ENCODE results near the gene LRIG1. TPM values are rescaled to one million over a fixed set of nuclear protein-coding genes. Genes with fewer than 3 reads are reported as not detected.

The LRIG1 gene
- total RNA-seq, 6 experiments from 2014 or later = 15.8 to 23.2 (median 17.8) TPM

GRCh38 chr3:66354001-66354400 is 146.8 kb downstream of the LRIG1 start:
- Histone ChIP-seq H3K9me3 (no peaks in the 10 kb centered on the region), H3K4me3 (no peak overlapping the region), H3K4me1 (no peaks in the 10 kb centered on the region), H3K27me3 (no peaks in the 10 kb centered on the region), H3K36me3 (no peaks in the 10 kb centered on the region), H3K27ac (no peak overlapping the region)
- no peak for TF ChIP-seq POLR2A (IDR thresholded peaks at IDR 0.05)
- TF ChIP-seq, protein P1, sequence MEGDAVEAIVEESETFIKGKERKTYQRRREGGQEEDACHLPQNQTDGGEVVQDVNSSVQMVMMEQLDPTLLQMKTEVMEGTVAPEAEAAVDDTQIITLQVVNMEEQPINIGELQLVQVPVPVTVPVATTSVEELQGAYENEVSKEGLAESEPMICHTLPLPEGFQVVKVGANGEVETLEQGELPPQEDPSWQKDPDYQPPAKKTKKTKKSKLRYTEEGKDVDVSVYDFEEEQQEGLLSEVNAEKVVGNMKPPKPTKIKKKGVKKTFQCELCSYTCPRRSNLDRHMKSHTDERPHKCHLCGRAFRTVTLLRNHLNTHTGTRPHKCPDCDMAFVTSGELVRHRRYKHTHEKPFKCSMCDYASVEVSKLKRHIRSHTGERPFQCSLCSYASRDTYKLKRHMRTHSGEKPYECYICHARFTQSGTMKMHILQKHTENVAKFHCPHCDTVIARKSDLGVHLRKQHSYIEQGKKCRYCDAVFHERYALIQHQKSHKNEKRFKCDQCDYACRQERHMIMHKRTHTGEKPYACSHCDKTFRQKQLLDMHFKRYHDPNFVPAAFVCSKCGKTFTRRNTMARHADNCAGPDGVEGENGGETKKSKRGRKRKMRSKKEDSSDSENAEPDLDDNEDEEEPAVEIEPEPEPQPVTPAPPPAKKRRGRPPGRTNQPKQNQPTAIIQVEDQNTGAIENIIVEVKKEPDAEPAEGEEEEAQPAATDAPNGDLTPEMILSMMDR (IDR thresholded peaks at IDR 0.05) = no peak
- intact Hi-C loops (cut with DNase I) = no loop called here
- 84% methylated on average over 2 of the region's 2 CpGs for WGBS (ENCODE audit: insufficient coverage, low coverage, low lambda C conversion rate, missing lambda C conversion rate)
- DNase-seq (no peak), ATAC-seq (peak in 1 of 4 donors; percentile 16)

- DNase-seq = no peak
- Histone ChIP-seq H3K4me3 (no peak overlapping the region), H3K36me3 (no peaks in the 10 kb centered on the region), H3K27ac (no peak overlapping the region), H3K9me3 (no peaks in the 10 kb centered on the region), H3K27me3 (no peaks in the 10 kb centered on the region), H3K4me1 (no peaks in the 10 kb centered on the region)
- intact Hi-C loops (cut with DNase I) = no loop called here
- TF ChIP-seq POLR2A (IDR thresholded peaks at IDR 0.05) = no peak
- TF ChIP-seq, protein P1 (IDR thresholded peaks at IDR 0.05) = no peak
- WGBS (ENCODE audit: insufficient coverage, low coverage, low lambda C conversion rate, missing lambda C conversion rate) = 82% methylated on average over 4 of the region's 6 CpGs
- no peak for ATAC-seq
Measured at GRCh38 chr3:66353530-66353929, 147.3 kb downstream of the LRIG1 start.

- intact Hi-C loops (cut with DNase I) = no loop called here
- H3K27ac ChIP-seq = no peak overlapping the region
- H3K36me3 ChIP-seq = no peaks in the 10 kb centered on the region
- no peaks in the 10 kb centered on the region for H3K9me3 ChIP-seq
- H3K4me1 ChIP-seq = no peaks in the 10 kb centered on the region
- TF ChIP-seq, protein P1 (IDR thresholded peaks at IDR 0.05) = no peak
- no peak for TF ChIP-seq POLR2A (IDR thresholded peaks at IDR 0.05)
- ATAC-seq = no peak
- no peak for DNase-seq
- no peak overlapping the region for H3K4me3 ChIP-seq
- 92% methylated on average over 2 of the region's 3 CpGs for WGBS (ENCODE audit: insufficient coverage, low coverage, low lambda C conversion rate, missing lambda C conversion rate)
- no peaks in the 10 kb centered on the region for H3K27me3 ChIP-seq
Measured at GRCh38 chr3:66353039-66353438, 147.8 kb downstream of the LRIG1 start.

DNA sequence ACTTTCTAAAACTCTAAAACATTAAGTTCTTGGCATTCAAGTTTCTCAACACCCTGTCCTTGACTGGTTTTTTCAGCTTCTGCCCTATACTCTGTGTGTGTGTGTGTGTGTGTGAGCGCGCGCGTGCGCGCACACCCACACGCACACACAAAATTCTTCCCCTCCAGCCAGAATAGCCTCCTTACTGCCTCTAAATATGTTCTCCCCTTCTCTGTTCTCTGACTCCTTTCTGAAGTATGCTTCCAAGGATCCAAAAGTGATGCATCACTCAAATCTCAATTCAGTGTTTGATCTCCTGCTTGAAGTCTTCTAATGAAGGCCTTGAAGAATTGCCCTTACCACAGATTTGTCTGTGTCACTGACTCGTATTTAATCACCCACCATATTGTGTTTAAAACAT is 150.2 kb downstream of the LRIG1 start:
- intact Hi-C loops (cut with DNase I) = no loop called here
- Histone ChIP-seq H3K27me3 (no peaks in the 10 kb centered on the region), H3K4me3 (no peak overlapping the region), H3K27ac (no peak overlapping the region), H3K4me1 (no peaks in the 10 kb centered on the region), H3K36me3 (no peaks in the 10 kb centered on the region), H3K9me3 (no peaks in the 10 kb centered on the region)
- 97% methylated on average over 8 of the region's 8 CpGs for WGBS (ENCODE audit: insufficient coverage, low coverage, low lambda C conversion rate, missing lambda C conversion rate)
- DNase-seq (no peak), ATAC-seq (no peak)
- no peak for TF ChIP-seq POLR2A (IDR thresholded peaks at IDR 0.05)
- TF ChIP-seq, protein P1 (IDR thresholded peaks at IDR 0.05) = no peak

GRCh38 chr3:66348704-66349103 is 152.1 kb downstream of the LRIG1 start:
- no peaks in the 10 kb centered on the region for H3K4me1 ChIP-seq
- H3K36me3 ChIP-seq = no peaks in the 10 kb centered on the region
- ATAC-seq = no peak
- no peak for DNase-seq
- H3K27ac ChIP-seq = no peak overlapping the region
- TF ChIP-seq, protein P1 (IDR thresholded peaks at IDR 0.05) = no peak
- no peak for TF ChIP-seq POLR2A (IDR thresholded peaks at IDR 0.05)
- H3K9me3 ChIP-seq = no peaks in the 10 kb centered on the region
- WGBS (ENCODE audit: insufficient coverage, low coverage, low lambda C conversion rate, missing lambda C conversion rate) = 67% methylated on average over 3 of the region's 3 CpGs
- intact Hi-C loops (cut with DNase I) = no loop called here
- no peak overlapping the region for H3K4me3 ChIP-seq
- H3K27me3 ChIP-seq = no peaks in the 10 kb centered on the region
